Measurements from ENCODE around the gene MZT1. TPM values are rescaled to one million over a fixed set of nuclear protein-coding genes. Genes with fewer than 3 reads are reported as not detected.

MZT1 gene
- total and polyA plus RNA-seq, 10 of the 15 experiments (the other 5 are each of a cell fraction or from before 2014, with no cell fraction given), result 16.2 to 47.6 (median 25.4) TPM

DNA sequence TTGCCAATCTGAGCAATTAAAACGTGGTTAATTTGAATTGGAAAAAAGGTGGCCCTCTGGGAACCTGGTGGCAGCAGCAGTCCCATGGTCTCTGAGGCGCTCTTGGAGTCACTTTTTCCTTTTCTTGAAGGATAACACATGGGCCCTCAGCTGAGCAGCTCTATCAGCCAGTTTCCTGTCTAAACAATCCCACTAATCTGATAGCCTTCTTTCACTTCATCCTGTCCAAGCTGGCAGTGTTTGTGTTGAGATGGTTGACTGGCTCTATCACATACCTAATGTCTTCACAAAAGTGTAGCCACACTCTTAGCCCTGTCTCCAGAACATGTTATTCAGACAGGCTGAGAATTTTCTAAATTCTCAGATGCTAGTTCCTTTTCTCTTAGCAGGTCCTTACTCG is 10.7 kb downstream of the MZT1 start:
- 33% methylated on average over 3 of the region's 3 CpGs for WGBS (ENCODE audit: insufficient coverage, insufficient replicate concordance, low lambda C conversion rate, missing lambda C conversion rate)
- ChIA-PET RAD21 (ENCODE audit: unreplicated experiment) (no interaction called here), CTCF (interaction anchor here (1.7 kb wide), 1 partner anchor 12 kb away, joined by 4 read pairs; no protein-coding TSS in a partner anchor), SMC1A (ENCODE audit: uncharacterized antibody, unreplicated experiment) (interaction anchor here (1.1 kb wide), 1 partner anchor 18 kb away, joined by 4 read pairs; no protein-coding TSS in a partner anchor), POLR2A (interaction anchor here (0.6 kb wide), 1 partner anchor 41 kb away, joined by 6 read pairs; no protein-coding TSS in a partner anchor)
- FAIRE-seq (no peak), DNase-seq (ENCODE audit: low read depth, low spot score) (no peak), ATAC-seq (no peak)
- Histone ChIP-seq H4K20me1 (ENCODE audit: control insufficient read depth, insufficient read depth) (no peaks in the 10 kb centered on the region), H3K36me3 (ENCODE audit: control insufficient read depth in 2 of 2, insufficient read depth in 2 of 2, low read length in 1 of 2) (peaks cover 7 to 24% of the 10 kb centered on the region in 2 experiments; a peak in 3 of 4 replicates), H3K9me3 (replicated peaks; ENCODE audit: control insufficient read depth, insufficient read depth, low read length) (peaks cover 6% of the 10 kb centered on the region; the same call in 2 of the 3 replicates), H3K27ac (ENCODE audit: control insufficient read depth, insufficient read depth) (no peak overlapping the region), H3K4me3 (no peak overlapping the region), H2AFZ (ENCODE audit: control insufficient read depth, low read depth, low read length) (no peak overlapping the region), H3K9ac (ENCODE audit: control insufficient read depth, insufficient read depth, low read length) (no peak overlapping the region), H3K4me2 (ENCODE audit: control insufficient read depth, insufficient read depth) (no peak overlapping the region), H3K79me2 (ENCODE audit: control insufficient read depth, insufficient read depth, low read length) (peaks cover 16% of the 10 kb centered on the region), H3K27me3 (replicated peaks in 1 of 2; ENCODE audit: control insufficient read depth in 2 of 2, insufficient read depth in 2 of 2, low read length in 1 of 2) (no peaks in the 10 kb centered on the region), H3K4me1 (ENCODE audit: control insufficient read depth, insufficient read depth, low read length) (no peaks in the 10 kb centered on the region)
- BruUV-seq (replicated peaks), result no TSS peak
- intact Hi-C loops (cut with micrococcal nuclease; ENCODE audit: unreplicated experiment) (no loop called here), in situ Hi-C loops (cut with MboI) (loop anchor here (25.0 kb wide), 1 partner anchor 1429 kb away; no protein-coding TSS in a partner anchor)
- TF ChIP-seq FOXK2 (IDR thresholded peaks at IDR 0.05) (no peak), TARDBP (IDR thresholded peaks at IDR 0.05; ENCODE audit: borderline replicate concordance) (no peak), SUPT20H (IDR thresholded peaks at IDR 0.05; ENCODE audit: borderline replicate concordance, control insufficient read depth, low read depth, low read length) (no peak), FOS (IDR thresholded peaks at IDR 0.05; ENCODE audit: borderline replicate concordance, extremely low read depth, insufficient read length) (no peak), TCF3 (IDR thresholded peaks at IDR 0.05; ENCODE audit: borderline replicate concordance, insufficient read depth, low read depth, low read length) (no peak)
- TF ChIP-seq, protein P1, sequence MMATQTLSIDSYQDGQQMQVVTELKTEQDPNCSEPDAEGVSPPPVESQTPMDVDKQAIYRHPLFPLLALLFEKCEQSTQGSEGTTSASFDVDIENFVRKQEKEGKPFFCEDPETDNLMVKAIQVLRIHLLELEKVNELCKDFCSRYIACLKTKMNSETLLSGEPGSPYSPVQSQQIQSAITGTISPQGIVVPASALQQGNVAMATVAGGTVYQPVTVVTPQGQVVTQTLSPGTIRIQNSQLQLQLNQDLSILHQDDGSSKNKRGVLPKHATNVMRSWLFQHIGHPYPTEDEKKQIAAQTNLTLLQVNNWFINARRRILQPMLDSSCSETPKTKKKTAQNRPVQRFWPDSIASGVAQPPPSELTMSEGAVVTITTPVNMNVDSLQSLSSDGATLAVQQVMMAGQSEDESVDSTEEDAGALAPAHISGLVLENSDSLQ (IDR thresholded peaks at IDR 0.05), result no peak

DNA sequence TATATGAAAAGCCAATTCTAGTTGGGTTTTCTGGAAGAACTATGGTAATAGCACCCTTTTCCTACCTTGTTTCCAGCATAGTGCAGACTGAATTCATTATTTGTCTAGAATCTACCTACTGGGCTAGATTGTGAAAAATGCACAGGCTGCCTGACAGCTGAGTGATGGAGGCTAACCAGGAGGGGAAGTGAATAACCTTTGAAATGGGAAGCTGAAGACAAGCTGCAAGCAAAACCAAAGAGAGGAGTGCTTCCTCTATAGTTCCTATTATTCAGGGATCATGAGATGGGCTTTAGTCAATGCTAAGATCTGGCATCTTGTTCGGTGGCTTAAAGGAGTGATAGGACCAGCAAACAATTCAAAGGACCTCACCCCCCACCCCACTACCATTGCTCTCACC is 26.9 kb downstream of the MZT1 start:
- FAIRE-seq (no peak), DNase-seq (ENCODE audit: low read depth, low spot score) (no peak), ATAC-seq (no peak)
- SMC1A ChIA-PET (ENCODE audit: uncharacterized antibody, unreplicated experiment), result no interaction called here
- Histone ChIP-seq H3K4me2 (ENCODE audit: control insufficient read depth, insufficient read depth) (no peak overlapping the region), H3K4me1 (ENCODE audit: control insufficient read depth, insufficient read depth, low read length) (no peaks in the 10 kb centered on the region), H3K9me3 (replicated peaks; ENCODE audit: control insufficient read depth, insufficient read depth, low read length) (no peaks in the 10 kb centered on the region), H3K9ac (ENCODE audit: control insufficient read depth, insufficient read depth, low read length) (no peak overlapping the region), H3K4me3 (no peak overlapping the region), H3K36me3 (ENCODE audit: control insufficient read depth in 2 of 2, insufficient read depth in 2 of 2, low read length in 1 of 2) (no peaks in the 10 kb centered on the region), H2AFZ (ENCODE audit: control insufficient read depth, low read depth, low read length) (no peak overlapping the region), H4K20me1 (ENCODE audit: control insufficient read depth, insufficient read depth) (no peaks in the 10 kb centered on the region), H3K79me2 (ENCODE audit: control insufficient read depth, insufficient read depth, low read length) (no peaks in the 10 kb centered on the region), H3K27me3 (replicated peaks in 1 of 2; ENCODE audit: control insufficient read depth in 2 of 2, insufficient read depth in 2 of 2, low read length in 1 of 2) (no peaks in the 10 kb centered on the region), H3K27ac (ENCODE audit: control insufficient read depth, insufficient read depth) (no peak overlapping the region)
- POLR2A ChIA-PET, result no interaction called here
- in situ Hi-C loops (cut with MboI) (loop anchor here (25.0 kb wide), 1 partner anchor 1413 kb away; no protein-coding TSS in a partner anchor), intact Hi-C loops (cut with micrococcal nuclease; ENCODE audit: unreplicated experiment) (no loop called here)
- WGBS (ENCODE audit: insufficient coverage, insufficient replicate concordance, low lambda C conversion rate, missing lambda C conversion rate), result 8% methylated on average over 1 of the region's 1 CpG
- RAD21 ChIA-PET (ENCODE audit: unreplicated experiment), result no interaction called here
- BruUV-seq (replicated peaks), result no TSS peak
- CTCF ChIA-PET, result interaction anchor here (1.6 kb wide), 1 partner anchor 23 kb away, joined by 3 read pairs; no protein-coding TSS in a partner anchor
- no peak for TF ChIP-seq FOXK2 (IDR thresholded peaks at IDR 0.05)
- TF ChIP-seq, protein P2, sequence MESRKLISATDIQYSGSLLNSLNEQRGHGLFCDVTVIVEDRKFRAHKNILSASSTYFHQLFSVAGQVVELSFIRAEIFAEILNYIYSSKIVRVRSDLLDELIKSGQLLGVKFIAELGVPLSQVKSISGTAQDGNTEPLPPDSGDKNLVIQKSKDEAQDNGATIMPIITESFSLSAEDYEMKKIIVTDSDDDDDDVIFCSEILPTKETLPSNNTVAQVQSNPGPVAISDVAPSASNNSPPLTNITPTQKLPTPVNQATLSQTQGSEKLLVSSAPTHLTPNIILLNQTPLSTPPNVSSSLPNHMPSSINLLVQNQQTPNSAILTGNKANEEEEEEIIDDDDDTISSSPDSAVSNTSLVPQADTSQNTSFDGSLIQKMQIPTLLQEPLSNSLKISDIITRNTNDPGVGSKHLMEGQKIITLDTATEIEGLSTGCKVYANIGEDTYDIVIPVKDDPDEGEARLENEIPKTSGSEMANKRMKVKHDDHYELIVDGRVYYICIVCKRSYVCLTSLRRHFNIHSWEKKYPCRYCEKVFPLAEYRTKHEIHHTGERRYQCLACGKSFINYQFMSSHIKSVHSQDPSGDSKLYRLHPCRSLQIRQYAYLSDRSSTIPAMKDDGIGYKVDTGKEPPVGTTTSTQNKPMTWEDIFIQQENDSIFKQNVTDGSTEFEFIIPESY (IDR thresholded peaks at IDR 0.05), result no peak
- no peak for TF ChIP-seq SUPT20H (IDR thresholded peaks at IDR 0.05; ENCODE audit: borderline replicate concordance, control insufficient read depth, low read depth, low read length)
- TF ChIP-seq PAX8 (IDR thresholded peaks at IDR 0.05), result no peak
- TF ChIP-seq, protein P3, sequence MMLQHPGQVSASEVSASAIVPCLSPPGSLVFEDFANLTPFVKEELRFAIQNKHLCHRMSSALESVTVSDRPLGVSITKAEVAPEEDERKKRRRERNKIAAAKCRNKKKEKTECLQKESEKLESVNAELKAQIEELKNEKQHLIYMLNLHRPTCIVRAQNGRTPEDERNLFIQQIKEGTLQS (IDR thresholded peaks at IDR 0.05; ENCODE audit: borderline replicate concordance, extremely low read depth, low read depth, low read length), result no peak
- TF ChIP-seq, protein P4, sequence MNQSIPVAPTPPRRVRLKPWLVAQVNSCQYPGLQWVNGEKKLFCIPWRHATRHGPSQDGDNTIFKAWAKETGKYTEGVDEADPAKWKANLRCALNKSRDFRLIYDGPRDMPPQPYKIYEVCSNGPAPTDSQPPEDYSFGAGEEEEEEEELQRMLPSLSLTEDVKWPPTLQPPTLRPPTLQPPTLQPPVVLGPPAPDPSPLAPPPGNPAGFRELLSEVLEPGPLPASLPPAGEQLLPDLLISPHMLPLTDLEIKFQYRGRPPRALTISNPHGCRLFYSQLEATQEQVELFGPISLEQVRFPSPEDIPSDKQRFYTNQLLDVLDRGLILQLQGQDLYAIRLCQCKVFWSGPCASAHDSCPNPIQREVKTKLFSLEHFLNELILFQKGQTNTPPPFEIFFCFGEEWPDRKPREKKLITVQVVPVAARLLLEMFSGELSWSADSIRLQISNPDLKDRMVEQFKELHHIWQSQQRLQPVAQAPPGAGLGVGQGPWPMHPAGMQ (IDR thresholded peaks at IDR 0.05; ENCODE audit: borderline replicate concordance), result no peak

Data from GM12878 (cell line).